ENCODE results near the gene KCNJ11.

DNA sequence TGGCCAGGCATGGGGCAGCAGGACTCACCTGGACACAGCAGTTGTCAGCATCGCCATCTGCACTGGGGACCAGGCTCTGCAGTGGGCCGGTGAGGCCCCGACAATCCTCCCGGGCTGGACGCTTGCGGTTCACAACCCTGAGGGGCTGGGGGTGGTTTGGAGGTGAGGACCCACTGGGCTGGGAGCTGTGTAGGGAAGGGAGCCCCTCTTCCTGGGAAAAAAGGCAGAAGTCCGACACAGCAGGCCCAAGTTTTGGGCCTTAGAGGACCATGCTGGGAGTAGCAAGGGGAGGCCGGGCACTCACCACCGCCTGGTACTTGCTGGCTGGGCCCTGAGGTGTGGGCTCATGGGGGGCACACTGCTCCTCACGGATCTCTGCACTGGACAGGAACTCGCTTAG lies 39.8 kb upstream of the KCNJ11 start:
- TF ChIP-seq, protein P1, sequence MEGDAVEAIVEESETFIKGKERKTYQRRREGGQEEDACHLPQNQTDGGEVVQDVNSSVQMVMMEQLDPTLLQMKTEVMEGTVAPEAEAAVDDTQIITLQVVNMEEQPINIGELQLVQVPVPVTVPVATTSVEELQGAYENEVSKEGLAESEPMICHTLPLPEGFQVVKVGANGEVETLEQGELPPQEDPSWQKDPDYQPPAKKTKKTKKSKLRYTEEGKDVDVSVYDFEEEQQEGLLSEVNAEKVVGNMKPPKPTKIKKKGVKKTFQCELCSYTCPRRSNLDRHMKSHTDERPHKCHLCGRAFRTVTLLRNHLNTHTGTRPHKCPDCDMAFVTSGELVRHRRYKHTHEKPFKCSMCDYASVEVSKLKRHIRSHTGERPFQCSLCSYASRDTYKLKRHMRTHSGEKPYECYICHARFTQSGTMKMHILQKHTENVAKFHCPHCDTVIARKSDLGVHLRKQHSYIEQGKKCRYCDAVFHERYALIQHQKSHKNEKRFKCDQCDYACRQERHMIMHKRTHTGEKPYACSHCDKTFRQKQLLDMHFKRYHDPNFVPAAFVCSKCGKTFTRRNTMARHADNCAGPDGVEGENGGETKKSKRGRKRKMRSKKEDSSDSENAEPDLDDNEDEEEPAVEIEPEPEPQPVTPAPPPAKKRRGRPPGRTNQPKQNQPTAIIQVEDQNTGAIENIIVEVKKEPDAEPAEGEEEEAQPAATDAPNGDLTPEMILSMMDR (IDR thresholded peaks at IDR 0.05; ENCODE audit: insufficient read depth, low read length, poor library complexity, severe bottlenecking) = no peak
- no peak for TF ChIP-seq EZH2phosphoT487 (conservative IDR thresholded peaks at IDR 0.05; ENCODE audit: low read length)
